ENCODE results near the gene MORN1. TPM values are rescaled to one million over a fixed set of nuclear protein-coding genes. Genes with fewer than 3 reads are reported as not detected.

MORN1 gene
- polyA plus RNA-seq, 1 donor from 2014 or later, result 6.7 TPM

- H3K27ac Mint-ChIP-seq, result no peak overlapping the region
- H3K4me3 Mint-ChIP-seq, result peak overlapping the region in 1 of 4 donors; percentile 23
- peaks cover 8% of the 10 kb centered on the region for H3K27me3 Mint-ChIP-seq
- no peaks in the 10 kb centered on the region for H3K4me1 Mint-ChIP-seq
- no peaks in the 10 kb centered on the region for H3K36me3 Mint-ChIP-seq
- H3K9me3 Mint-ChIP-seq, result peaks cover 0 to 2% (median 0%) of the 10 kb centered on the region in 3 donors
Observed at GRCh38 chr1:2429780-2430591, 38.6 kb upstream of the MORN1 start.

GRCh38 chr1:2428490-2428889 is 37.1 kb upstream of the MORN1 start:
- peaks cover 0 to 2% (median 0%) of the 10 kb centered on the region in 3 donors for H3K9me3 Mint-ChIP-seq
- H3K4me3 Mint-ChIP-seq, result no peak overlapping the region
- H3K27ac Mint-ChIP-seq, result no peak overlapping the region
- no peaks in the 10 kb centered on the region for H3K36me3 Mint-ChIP-seq
- H3K27me3 Mint-ChIP-seq, result peaks cover 7% of the 10 kb centered on the region
- no peaks in the 10 kb centered on the region for H3K4me1 Mint-ChIP-seq

GRCh38 chr1:2427976-2428375 is 36.6 kb upstream of the MORN1 start:
- H3K36me3 Mint-ChIP-seq, result no peaks in the 10 kb centered on the region

DNA sequence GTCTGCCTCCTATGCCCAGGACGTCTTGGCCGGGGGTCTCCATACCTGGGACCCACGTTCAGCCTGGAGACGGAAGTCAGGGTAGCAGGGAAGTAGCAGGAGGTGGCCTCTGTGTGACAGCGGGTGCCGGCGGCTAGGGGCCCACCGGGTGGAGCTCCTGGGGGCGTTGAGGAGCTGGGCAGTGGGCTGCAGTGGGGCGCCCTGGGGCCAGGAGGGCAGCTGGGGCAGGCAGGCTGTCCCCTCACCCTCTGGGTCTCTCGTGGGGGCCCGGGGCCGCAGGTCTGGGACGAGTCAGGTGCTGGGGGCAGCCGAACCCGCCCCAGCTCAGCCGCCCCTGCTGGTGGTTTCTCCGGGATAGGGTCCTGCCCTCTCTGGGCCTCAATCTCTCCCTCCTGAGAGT is 35.7 kb upstream of the MORN1 start:
- Mint-ChIP-seq H3K4me1 (no peaks in the 10 kb centered on the region), H3K27ac (no peak overlapping the region), H3K36me3 (no peaks in the 10 kb centered on the region), H3K9me3 (peaks cover 0 to 4% (median 2%) of the 10 kb centered on the region in 3 donors), H3K4me3 (no peak overlapping the region), H3K27me3 (peaks cover 6% of the 10 kb centered on the region)

More at GRCh38 chr1:2427976-2428375, 36.6 kb upstream of the MORN1 start:
- Mint-ChIP-seq H3K27me3 (peaks cover 6% of the 10 kb centered on the region), H3K9me3 (peaks cover 0 to 2% (median under 1%) of the 10 kb centered on the region in 3 donors), H3K4me3 (no peak overlapping the region), H3K27ac (no peak overlapping the region), H3K4me1 (no peaks in the 10 kb centered on the region)

DNA sequence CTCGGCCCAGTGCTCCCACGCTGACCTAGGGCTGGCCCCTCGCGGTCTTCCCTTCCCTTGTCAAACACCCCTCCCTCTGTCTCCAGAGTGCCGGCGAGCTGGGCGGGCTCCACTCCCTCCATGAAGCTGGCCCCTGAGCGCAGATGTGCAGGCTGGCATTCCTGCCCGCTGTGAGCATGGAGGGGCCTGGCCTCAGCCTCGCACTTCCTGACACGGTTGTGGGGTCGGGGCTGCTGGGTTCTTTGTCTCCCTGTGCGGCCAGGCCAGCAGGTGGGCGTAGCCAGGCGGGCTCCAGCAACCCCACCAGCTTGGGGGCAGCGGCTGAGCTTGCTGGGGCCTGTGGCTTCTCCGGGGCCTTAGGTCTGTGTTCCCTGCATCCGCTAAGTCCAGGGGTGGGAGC is 35.2 kb upstream of the MORN1 start:
- no peak overlapping the region for H3K27ac Mint-ChIP-seq
- no peaks in the 10 kb centered on the region for H3K4me1 Mint-ChIP-seq
- H3K27me3 Mint-ChIP-seq, result peaks cover 6% of the 10 kb centered on the region
- peak overlapping the region in 1 of 4 donors; percentile 3 for H3K4me3 Mint-ChIP-seq
- H3K9me3 Mint-ChIP-seq, result peaks cover 0 to 4% (median 2%) of the 10 kb centered on the region in 3 donors
- H3K36me3 Mint-ChIP-seq, result no peaks in the 10 kb centered on the region

GRCh38 chr1:2425892-2426291 is 34.5 kb upstream of the MORN1 start:
- Mint-ChIP-seq H3K27me3 (peaks cover 6% of the 10 kb centered on the region), H3K36me3 (no peaks in the 10 kb centered on the region), H3K4me1 (no peaks in the 10 kb centered on the region), H3K9me3 (peaks cover 0 to 4% (median 2%) of the 10 kb centered on the region in 3 donors), H3K27ac (no peak overlapping the region), H3K4me3 (no peak overlapping the region)

GRCh38 chr1:2422523-2422922 is 31.2 kb upstream of the MORN1 start:
- Mint-ChIP-seq H3K36me3 (no peaks in the 10 kb centered on the region), H3K27ac (no peak overlapping the region), H3K9me3 (peaks cover 0 to 4% (median 0%) of the 10 kb centered on the region in 3 donors), H3K4me3 (no peak overlapping the region), H3K27me3 (peaks cover 6% of the 10 kb centered on the region), H3K4me1 (peaks cover 0 to 3% (median 0%) of the 10 kb centered on the region in 3 donors)

GRCh38 chr1:2419416-2419815 is 28.1 kb upstream of the MORN1 start:
- Mint-ChIP-seq H3K27me3 (peaks cover 11% of the 10 kb centered on the region), H3K4me1 (peaks cover 11 to 20% (median 19%) of the 10 kb centered on the region in 3 donors), H3K4me3 (no peak overlapping the region), H3K36me3 (no peaks in the 10 kb centered on the region), H3K27ac (no peak overlapping the region), H3K9me3 (peaks cover 0 to 4% (median 0%) of the 10 kb centered on the region in 3 donors)

- no peaks in the 10 kb centered on the region for H3K36me3 Mint-ChIP-seq
- H3K4me3 Mint-ChIP-seq, result no peak overlapping the region
- peaks cover 15 to 25% (median 24%) of the 10 kb centered on the region in 3 donors for H3K4me1 Mint-ChIP-seq
- peaks cover 11% of the 10 kb centered on the region for H3K27me3 Mint-ChIP-seq
- no peak overlapping the region for H3K27ac Mint-ChIP-seq
- peaks cover 0 to 4% (median 0%) of the 10 kb centered on the region in 3 donors for H3K9me3 Mint-ChIP-seq
Observed at GRCh38 chr1:2418791-2419320, 27.5 kb upstream of the MORN1 start.

DNA sequence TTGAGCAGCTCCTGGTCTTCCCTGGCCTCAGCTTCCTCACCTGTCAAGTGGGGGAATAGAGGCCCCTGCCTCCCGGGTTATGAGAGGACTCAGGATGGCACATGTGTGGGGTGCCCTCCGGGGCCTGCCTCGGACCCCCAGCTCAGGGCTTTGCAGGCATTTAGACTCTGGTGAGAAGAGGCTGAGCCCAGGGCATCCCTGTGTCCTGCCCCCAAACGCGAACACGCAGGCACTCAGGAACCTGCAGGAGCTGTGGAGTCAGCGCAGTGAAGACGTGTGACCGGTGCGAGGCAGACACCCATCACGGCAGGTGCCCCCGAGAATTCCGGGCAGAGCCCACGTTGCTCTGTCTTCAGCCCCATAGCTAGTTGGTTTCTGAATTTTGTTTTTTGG is 26.5 kb upstream of the MORN1 start:
- Mint-ChIP-seq H3K36me3 (no peaks in the 10 kb centered on the region), H3K27me3 (peaks cover 11% of the 10 kb centered on the region), H3K27ac (peak overlapping the region in 1 of 3 donors; percentile 46), H3K4me1 (peaks cover 15 to 26% (median 25%) of the 10 kb centered on the region in 3 donors), H3K4me3 (no peak overlapping the region), H3K9me3 (peaks cover 0 to 2% (median 0%) of the 10 kb centered on the region in 3 donors)

DNA sequence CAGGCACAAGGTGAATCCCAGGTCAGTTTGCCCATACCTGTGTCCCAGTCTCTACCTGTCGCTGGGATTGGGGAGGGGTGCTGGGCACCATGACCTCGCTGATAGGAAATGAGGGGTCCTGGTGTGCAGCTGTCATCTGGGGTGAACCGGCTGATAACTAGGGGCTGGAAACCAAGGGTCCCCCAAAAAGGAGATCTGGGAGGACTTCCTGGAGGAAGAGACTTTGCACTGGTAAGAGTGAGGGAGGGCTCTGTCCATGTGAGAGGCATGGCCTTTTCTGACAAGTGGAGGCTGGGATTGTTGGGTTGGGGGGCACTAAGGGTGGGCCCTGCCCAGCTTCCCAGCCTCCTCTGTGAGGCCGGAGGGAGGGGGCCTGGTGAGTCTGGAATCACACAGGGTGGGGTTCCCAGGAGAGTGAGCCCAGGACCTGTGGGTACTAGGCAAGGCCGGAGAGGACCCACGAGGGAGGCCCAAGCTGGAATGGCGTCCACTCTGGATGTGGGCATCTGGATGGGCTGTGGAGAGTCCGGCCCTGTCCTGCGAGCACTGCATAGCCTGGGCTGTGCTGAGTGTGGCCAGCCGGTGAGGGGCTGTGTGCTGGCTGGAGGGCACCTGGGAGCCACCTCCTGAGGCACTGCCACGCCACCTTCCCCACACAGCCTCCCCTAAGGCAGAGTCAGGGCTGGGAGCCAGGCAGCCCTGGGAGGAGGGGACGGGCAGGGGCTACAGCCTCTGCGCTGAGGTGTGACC is 25.9 kb upstream of the MORN1 start:
- H3K4me1 Mint-ChIP-seq, result peaks cover 15 to 26% (median 25%) of the 10 kb centered on the region in 3 donors
- H3K4me3 Mint-ChIP-seq, result peak overlapping the region in 2 of 4 donors; percentile 17 to 93
- H3K27me3 Mint-ChIP-seq, result peaks cover 11% of the 10 kb centered on the region
- H3K36me3 Mint-ChIP-seq, result no peaks in the 10 kb centered on the region
- peaks cover 0 to under 1% (median 0%) of the 10 kb centered on the region in 3 donors for H3K9me3 Mint-ChIP-seq
- H3K27ac Mint-ChIP-seq, result peak overlapping the region in 1 of 3 donors; percentile 60

GRCh38 chr1:2416403-2416802 is 25.0 kb upstream of the MORN1 start:
- H3K4me1 Mint-ChIP-seq, result peaks cover 15 to 28% (median 25%) of the 10 kb centered on the region in 3 donors
- H3K4me3 Mint-ChIP-seq, result peak overlapping the region; percentile 17 to 94 (median 84)
- H3K36me3 Mint-ChIP-seq, result no peaks in the 10 kb centered on the region

DNA sequence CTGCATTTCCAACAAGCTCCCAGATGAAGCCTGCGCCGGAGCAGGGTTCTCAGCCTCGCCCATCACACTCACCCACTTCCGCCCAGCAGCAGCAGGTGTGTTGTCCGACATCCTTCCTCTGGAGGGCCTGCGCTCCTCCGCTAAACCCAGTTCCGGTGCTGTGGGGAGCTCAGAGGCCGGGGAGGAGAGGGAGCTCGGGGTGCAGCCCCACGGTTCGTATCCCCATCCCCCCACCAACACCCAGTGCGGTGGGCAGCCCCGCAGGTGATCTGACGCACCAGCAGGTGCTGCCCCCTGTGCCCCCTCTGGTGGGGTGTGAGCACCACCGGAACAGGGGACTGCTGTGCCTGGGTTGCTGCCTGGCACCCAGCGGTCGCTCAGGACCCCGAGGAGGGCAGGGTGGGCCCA is 24.5 kb upstream of the MORN1 start:
- H3K36me3 Mint-ChIP-seq, result no peaks in the 10 kb centered on the region
- H3K27ac Mint-ChIP-seq, result peak overlapping the region; percentile 70 to 92 (median 80)
- H3K4me1 Mint-ChIP-seq, result peaks cover 15 to 30% (median 27%) of the 10 kb centered on the region in 3 donors
- H3K27me3 Mint-ChIP-seq, result peaks cover 11% of the 10 kb centered on the region
- H3K9me3 Mint-ChIP-seq, result no peaks in the 10 kb centered on the region
- H3K4me3 Mint-ChIP-seq, result peak overlapping the region; percentile 74 to 94 (median 84)

More at GRCh38 chr1:2416403-2416802, 25.0 kb upstream of the MORN1 start:
- H3K27me3 Mint-ChIP-seq, result peaks cover 11% of the 10 kb centered on the region
- H3K9me3 Mint-ChIP-seq, result no peaks in the 10 kb centered on the region
- H3K27ac Mint-ChIP-seq, result peak overlapping the region; percentile 60 to 92 (median 71)

GRCh38 chr1:2415337-2415736 is 24.0 kb upstream of the MORN1 start:
- Mint-ChIP-seq H3K27me3 (peaks cover 11% of the 10 kb centered on the region), H3K9me3 (no peaks in the 10 kb centered on the region), H3K36me3 (no peaks in the 10 kb centered on the region), H3K27ac (peak overlapping the region; percentile 70 to 92 (median 80)), H3K4me1 (peaks cover 15 to 34% (median 27%) of the 10 kb centered on the region in 3 donors), H3K4me3 (peak overlapping the region; percentile 74 to 94 (median 84))

Measured in IgD-negative memory B cell (primary cell).